Activated CD4-positive, alpha-beta memory T cell treated with anti-CD3 and anti-CD28 coated beads for 36 hours (primary cell): ENCODE measurements around the gene CYTH4. TPM values are rescaled to one million over a fixed set of nuclear protein-coding genes. Genes with fewer than 3 reads are reported as not detected.

Source experiments
- CTCF ChIA-PET: fragments of 350-600 bp; sonication (Branson Sonifier 250); formaldehyde crosslinking; loops from one replicate; lab custom pipeline; 2021; ENCODE audit warnings: antibody characterized with exemption, inconsistent platforms; lab: Charles Lee
- POLR2A ChIA-PET: fragments of 350-600 bp; sonication (Branson Sonifier 250); formaldehyde crosslinking; loops from one replicate; lab custom pipeline; 2021; ENCODE audit warnings: antibody characterized with exemption; lab: Charles Lee
- DNase-seq: peaks from one replicate; pipeline ENCODE4 v3.0.0-alpha.2; 2020
- H3K27ac Mint-ChIP-seq: one replicate; pipeline ENCODE4 v1.8.0; 2021; ENCODE audit warnings: mixed read lengths
- H3K27me3 Mint-ChIP-seq: one replicate; pipeline ENCODE4 v1.8.0; 2021; ENCODE audit warnings: mixed read lengths
- H3K36me3 Mint-ChIP-seq: one replicate; pipeline ENCODE4 v1.8.0; 2021; ENCODE audit warnings: mixed read lengths
- H3K4me1 Mint-ChIP-seq: one replicate; pipeline ENCODE4 v1.8.0; 2021; ENCODE audit warnings: low read depth, mixed read lengths
- H3K4me3 Mint-ChIP-seq: one replicate; pipeline ENCODE4 v1.8.0; 2021; ENCODE audit warnings: mild to moderate bottlenecking, mixed read lengths
- H3K9me3 Mint-ChIP-seq: one replicate; pipeline ENCODE4 v1.8.0; 2021; ENCODE audit warnings: mixed read lengths
- intact Hi-C: fragments of 100-400 bp; cut with micrococcal nuclease; formaldehyde crosslinking; loops from one replicate; pipeline ENCODE4 v1.15.1; 2023
- total RNA-seq, 2 experiments: library from RNA; stranded (reverse); gene quantifications; one replicate each; pipeline ENCODE4 v1.2.3, GENCODE V29; 2021

Gene CYTH4
- total RNA-seq, 2 experiments from 2014 or later = 58.7 to 60.5 TPM

GRCh38 chr22:37260901-37261336 is 21.4 kb upstream of the CYTH4 start:
- ChIA-PET CTCF (interaction anchor here (0.6 to 5.5 kb wide), 56 partner anchors 9 to 506 kb away, joined by 3 to 193 read pairs (median 5); partner anchors contain the start of genes CYTH4, IFT27, KCTD17 and MFNG), POLR2A (interaction anchor here (1.0 to 1.4 kb wide), 2 partner anchors 17 to 112 kb away, joined by 3 to 5 read pairs; partner anchors contain the start of gene RAC2)
- peak; percentile 76 for DNase-seq
- intact Hi-C loops = loop anchor here (1.0 to 5.0 kb wide), 4 partner anchors 19 to 274 kb away; no protein-coding TSS in a partner anchor
- Mint-ChIP-seq H3K36me3 (no peaks in the 10 kb centered on the region), H3K4me1 (peaks cover 20% of the 10 kb centered on the region), H3K27ac (peak overlapping the region; percentile 65), H3K27me3 (no peaks in the 10 kb centered on the region), H3K9me3 (peaks cover 15% of the 10 kb centered on the region), H3K4me3 (peak overlapping the region; percentile 17)

DNA sequence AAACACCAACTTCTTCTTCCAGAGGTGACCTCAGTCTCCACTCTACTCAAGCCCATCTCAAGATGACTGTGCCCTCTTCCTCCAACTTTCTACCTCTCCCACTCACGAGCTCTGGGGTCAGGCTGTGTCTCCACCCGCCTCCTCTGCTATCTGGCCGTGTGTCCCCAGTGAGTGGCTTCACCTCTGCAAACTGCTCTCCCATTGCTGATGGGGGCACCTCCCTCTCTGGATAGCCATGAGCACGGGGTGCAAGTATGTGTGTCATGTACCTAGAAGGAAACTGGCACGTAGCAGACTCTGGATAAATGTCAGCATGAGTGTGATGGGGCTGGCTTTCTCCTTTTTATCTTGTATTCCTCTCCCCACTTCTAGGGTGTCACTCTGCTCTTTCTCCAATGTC is 20.0 kb upstream of the CYTH4 start:
- DNase-seq = no peak
- CTCF ChIA-PET = interaction anchor here (1.0 to 5.5 kb wide), 5 partner anchors 9 to 195 kb away, joined by 3 to 193 read pairs (median 34); partner anchors contain the start of gene RAC2
- Mint-ChIP-seq H3K36me3 (no peaks in the 10 kb centered on the region), H3K9me3 (peaks cover 15% of the 10 kb centered on the region), H3K27me3 (no peaks in the 10 kb centered on the region), H3K27ac (no peak overlapping the region), H3K4me1 (peaks cover 23% of the 10 kb centered on the region), H3K4me3 (no peak overlapping the region)
- intact Hi-C loops = loop anchor here (5.0 kb wide), 1 partner anchor 275 kb away; no protein-coding TSS in a partner anchor
- POLR2A ChIA-PET = no interaction called here

GRCh38 chr22:37263966-37264887 is 18.1 kb upstream of the CYTH4 start:
- Mint-ChIP-seq H3K4me3 (no peak overlapping the region), H3K27ac (no peak overlapping the region), H3K27me3 (no peaks in the 10 kb centered on the region), H3K36me3 (no peaks in the 10 kb centered on the region), H3K4me1 (peaks cover 33% of the 10 kb centered on the region), H3K9me3 (peaks cover 15% of the 10 kb centered on the region)
- intact Hi-C loops = loop anchor here (5.0 kb wide), 1 partner anchor 277 kb away; no protein-coding TSS in a partner anchor
- DNase-seq = no peak
- POLR2A ChIA-PET = interaction anchor here (0.6 to 1.1 kb wide), 3 partner anchors 20 to 241 kb away, joined by 3 to 4 read pairs (median 3); partner anchors contain the start of gene RAC2
- CTCF ChIA-PET = interaction anchor here (0.6 to 2.0 kb wide), 11 partner anchors 20 to 287 kb away, joined by 3 to 8 read pairs (median 3); partner anchors contain the start of gene RAC2

GRCh38 chr22:37266581-37267134 is 15.7 kb upstream of the CYTH4 start:
- POLR2A ChIA-PET = no interaction called here
- CTCF ChIA-PET = interaction anchor here (0.6 to 1.9 kb wide), 10 partner anchors 8 to 487 kb away, joined by 3 to 16 read pairs (median 6); partner anchors contain the start of gene RAC2
- Mint-ChIP-seq H3K36me3 (no peaks in the 10 kb centered on the region), H3K4me3 (peak overlapping the region; percentile 86), H3K4me1 (peaks cover 32% of the 10 kb centered on the region), H3K27ac (peak overlapping the region; percentile 92), H3K27me3 (no peaks in the 10 kb centered on the region), H3K9me3 (peaks cover 15% of the 10 kb centered on the region)
- DNase-seq = no peak
- intact Hi-C loops = loop anchor here (1.0 to 2.0 kb wide), 3 partner anchors 18 to 191 kb away; no protein-coding TSS in a partner anchor

DNA sequence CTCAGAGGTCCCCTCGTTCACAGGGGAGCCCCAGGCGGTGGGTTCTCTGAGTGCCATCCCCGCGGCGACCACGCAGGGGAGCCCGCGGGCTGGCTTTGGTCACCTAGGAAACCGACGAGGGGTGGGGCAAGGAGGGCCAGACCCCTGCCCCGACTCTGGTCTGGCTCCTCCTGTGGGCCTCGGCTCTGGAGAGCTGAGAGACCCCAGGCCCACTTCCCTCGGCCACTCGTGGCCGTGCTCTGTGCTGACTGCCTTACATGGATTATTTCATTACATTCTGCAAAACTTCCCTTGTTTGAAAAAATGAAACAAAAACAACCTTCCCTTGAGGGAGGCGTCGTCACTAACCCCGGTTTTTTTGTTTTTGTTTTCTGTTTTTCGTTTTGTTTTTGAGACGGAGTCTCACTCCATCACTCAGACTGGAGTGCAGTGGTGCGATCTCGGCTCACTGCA is 15.1 kb upstream of the CYTH4 start:
- POLR2A ChIA-PET = interaction anchor here (1.0 to 1.1 kb wide), 2 partner anchors 14 to 16 kb away, joined by 3 read pairs; no protein-coding TSS in a partner anchor

GRCh38 chr22:37267661-37268413 is 14.5 kb upstream of the CYTH4 start:
- Mint-ChIP-seq H3K4me1 (peaks cover 35% of the 10 kb centered on the region), H3K27me3 (no peaks in the 10 kb centered on the region), H3K4me3 (peak overlapping the region; percentile 86), H3K27ac (peak overlapping the region; percentile 92), H3K36me3 (no peaks in the 10 kb centered on the region), H3K9me3 (peaks cover 15% of the 10 kb centered on the region)
- no peak for DNase-seq
- intact Hi-C loops = loop anchor here (1.0 to 2.0 kb wide), 3 partner anchors 17 to 189 kb away; no protein-coding TSS in a partner anchor
- ChIA-PET POLR2A (interaction anchor here (1.0 to 1.2 kb wide), 3 partner anchors 14 to 42 kb away, joined by 3 read pairs; no protein-coding TSS in a partner anchor), CTCF (interaction anchor here (0.7 to 2.1 kb wide), 18 partner anchors 9 to 190 kb away, joined by 3 to 16 read pairs (median 6); partner anchors contain the start of genes CYTH4 and RAC2)

More for the DNA sequence above, 15.1 kb upstream of the CYTH4 start:
- Mint-ChIP-seq H3K4me3 (peak overlapping the region; percentile 86), H3K27ac (peak overlapping the region; percentile 92), H3K27me3 (no peaks in the 10 kb centered on the region), H3K4me1 (peaks cover 34% of the 10 kb centered on the region), H3K36me3 (no peaks in the 10 kb centered on the region), H3K9me3 (peaks cover 15% of the 10 kb centered on the region)
- peak; percentile 81 for DNase-seq
- CTCF ChIA-PET = interaction anchor here (0.7 to 2.1 kb wide), 19 partner anchors 9 to 487 kb away, joined by 3 to 16 read pairs (median 6); partner anchors contain the start of genes CYTH4 and RAC2
- intact Hi-C loops = loop anchor here (1.0 to 2.0 kb wide), 3 partner anchors 18 to 190 kb away; no protein-coding TSS in a partner anchor

- Mint-ChIP-seq H3K9me3 (no peaks in the 10 kb centered on the region), H3K4me1 (peaks cover 56% of the 10 kb centered on the region), H3K27ac (no peak overlapping the region), H3K27me3 (no peaks in the 10 kb centered on the region), H3K4me3 (no peak overlapping the region), H3K36me3 (no peaks in the 10 kb centered on the region)
- no peak for DNase-seq
- CTCF ChIA-PET = interaction anchor here (1.3 to 5.8 kb wide), 4 partner anchors 10 to 187 kb away, joined by 4 to 57 read pairs (median 5); no protein-coding TSS in a partner anchor
- POLR2A ChIA-PET = no interaction called here
- intact Hi-C loops = no loop called here
These were observed 12.2 kb upstream of the CYTH4 start for GRCh38 chr22:37269936-37270678.

- ChIA-PET POLR2A (interaction anchor here (1.0 to 1.1 kb wide), 2 partner anchors 27 to 44 kb away, joined by 3 to 4 read pairs; partner anchors contain the start of gene RAC2), CTCF (interaction anchor here (1.0 to 5.8 kb wide), 7 partner anchors 11 to 185 kb away, joined by 3 to 57 read pairs (median 4); partner anchors contain the start of gene CYTH4)
- Mint-ChIP-seq H3K4me1 (peaks cover 66% of the 10 kb centered on the region), H3K9me3 (no peaks in the 10 kb centered on the region), H3K4me3 (no peak overlapping the region), H3K27ac (no peak overlapping the region), H3K27me3 (no peaks in the 10 kb centered on the region), H3K36me3 (no peaks in the 10 kb centered on the region)
- intact Hi-C loops = no loop called here
- no peak for DNase-seq
These were observed 11.2 kb upstream of the CYTH4 start for GRCh38 chr22:37270928-37271650.

DNA sequence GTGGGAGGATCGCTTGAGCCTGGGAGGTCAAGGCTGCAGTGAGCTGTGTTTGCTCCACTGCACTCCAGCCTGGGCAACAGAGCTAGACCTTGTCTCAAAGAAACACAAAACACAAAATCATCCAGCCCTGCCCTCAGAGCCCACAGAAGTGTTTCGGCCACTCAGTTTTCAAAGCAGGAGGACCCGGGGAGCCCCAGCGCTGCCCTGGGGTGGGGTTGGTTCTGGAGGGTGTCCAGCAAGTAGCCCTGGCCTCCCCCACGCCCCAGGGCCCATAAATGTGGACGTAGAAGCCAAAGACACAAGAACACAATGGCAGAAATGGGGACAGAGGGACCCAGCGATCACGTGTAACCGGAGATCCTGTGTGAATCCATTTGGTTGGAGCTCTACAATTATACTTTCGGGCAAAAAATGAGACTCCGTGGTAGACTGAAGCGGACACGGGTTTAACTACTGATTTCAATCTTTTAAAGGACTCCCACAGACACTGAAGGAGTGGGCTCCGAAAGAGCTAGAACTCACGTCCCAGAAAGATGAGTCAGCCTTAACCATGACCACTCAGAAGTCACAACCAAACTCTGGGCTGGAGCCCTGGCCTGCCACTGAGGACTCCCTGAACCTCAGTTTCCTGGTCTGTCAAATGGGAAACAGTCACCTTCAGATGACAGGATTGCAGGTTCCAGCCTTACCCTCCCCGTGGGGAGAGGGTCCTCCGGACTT is 9.0 kb upstream of the CYTH4 start:
- Mint-ChIP-seq H3K27me3 (peaks cover 2% of the 10 kb centered on the region), H3K4me1 (peaks cover 65% of the 10 kb centered on the region), H3K4me3 (no peak overlapping the region), H3K9me3 (no peaks in the 10 kb centered on the region), H3K27ac (peak overlapping the region; percentile 45), H3K36me3 (no peaks in the 10 kb centered on the region)
- CTCF ChIA-PET = interaction anchor here (1.0 to 5.8 kb wide), 5 partner anchors 8 to 45 kb away, joined by 3 to 57 read pairs (median 4); no protein-coding TSS in a partner anchor
- DNase-seq = peak; percentile 68
- intact Hi-C loops = no loop called here
- POLR2A ChIA-PET = interaction anchor here (1.1 to 1.6 kb wide), 4 partner anchors 8 to 29 kb away, joined by 3 to 13 read pairs (median 5); partner anchors contain the start of genes CYTH4 and RAC2
